Stomach (tissue), 9 donors: Measurements from ENCODE around the gene C1orf159. TPM values are rescaled to one million over a fixed set of nuclear protein-coding genes. Genes with fewer than 3 reads are reported as not detected.

Experiments used
- DNase-seq, 2 donors: peaks; one replicate each; pipeline versions ENCODE4 v3.0.0 to v3.0.0-alpha.2; 2013 to 2019
- H3K27ac ChIP-seq, 5 donors: fragments of 200-600 bp in 4 of 5; sonication (generic) in 4 of 5; one replicate each; pipeline ENCODE4 v1.5.1; 2013 to 2019; ENCODE audit warnings: mild to moderate bottlenecking in 1 of 5, moderate library complexity in 1 of 5
- H3K27me3 ChIP-seq, 3 donors: fragments of 200-600 bp; sonication (generic); one replicate each; pipeline ENCODE4 v1.5.1; 2017 to 2019; ENCODE audit warnings: mixed run types in 1 of 3
- H3K36me3 ChIP-seq, 4 donors: fragments of 200-600 bp; sonication (generic); 1 replicate in 3 of 4; 2 replicates in 1 of 4; pipeline ENCODE4 v1.5.1; 2016 to 2019
- H3K4me1 ChIP-seq, 4 donors: fragments of 200-600 bp; sonication (generic); one replicate each; pipeline ENCODE4 v1.5.1; 2016 to 2019
- H3K4me3 ChIP-seq, 4 donors: fragments of 200-600 bp; sonication (generic) in 3 of 4; one replicate each; pipeline ENCODE4 v1.5.1; 2016 to 2019; ENCODE audit warnings: mild to moderate bottlenecking in 1 of 4
- H3K9me3 ChIP-seq, 4 donors: fragments of 200-600 bp; sonication (generic); one replicate each; pipeline ENCODE4 v1.5.1; 2016 to 2019
- CTCF ChIP-seq, 7 experiments: fragments of 450-650 bp in 4 of 7; fragments of 200-600 bp in 3 of 7; sonication (generic) in 3 of 7; IDR thresholded peaks; one replicate each; pipeline ENCODE4 v1.5.1; 2016 to 2019; ENCODE audit warnings: antibody characterized with exemption in 7 of 7, control low read depth in 2 of 7, mild to moderate bottlenecking in 1 of 7
- EP300 ChIP-seq: sonication (generic); formaldehyde crosslinking; IDR thresholded peaks from one replicate; pipeline ENCODE4 v1.6.1; 2017; ENCODE audit warnings: antibody characterized with exemption
- POLR2A ChIP-seq, 4 donors: fragments of 450-650 bp; IDR thresholded peaks; one replicate each; pipeline ENCODE4 v1.6.1; 2016; ENCODE audit warnings: antibody characterized with exemption in 4 of 4, control low read depth in 2 of 4, mild to moderate bottlenecking in 1 of 4, moderate library complexity in 1 of 4
- POLR2AphosphoS5 ChIP-seq, 3 donors: sonication (generic); formaldehyde crosslinking; IDR thresholded peaks; one replicate each; pipeline ENCODE4 v1.6.1; 2016; ENCODE audit warnings: antibody characterized with exemption in 3 of 3
- WGBS, 5 donors: extraction: QIAGEN DNeasy Blood & Tissue Kit in 3 of 5; methylation state at CpG; one replicate each; pipeline versions ENCODE4 v1.1.5 to v1.1.7; 2013 to 2018; 5-methylcytosine and 5-hydroxymethylcytosine counted together
- intact Hi-C: fragments of 100-400 bp; cut with DNase I; formaldehyde crosslinking; loops from one replicate; pipeline ENCODE4 v1.15.1; 2023; ENCODE audit warnings: low total_unique reads
- polyA plus RNA-seq, 3 donors: library from polyadenylated mRNA; stranded (reverse); fragments of 200-250 nt; gene quantifications; one replicate each; pipeline ENCODE4 v1.2.3, GENCODE V29; 2013
- total RNA-seq, 5 donors: library from RNA; depleted of rRNA; stranded (reverse); fragments of >200 nt; gene quantifications; one replicate each; pipeline versions ENCODE4 v1.1.0 to v1.2.3, GENCODE V29; 2014 to 2016
- donor health status: healthy with polysubstance abuse.
- donor health status: Bipolar disorder and iron deficiency.
- donor health status: healthy.

The C1orf159 gene
- total and polyA plus RNA-seq, 8 donors: 10.2 to 67.0 (median 18.5) TPM

- no peak overlapping the region for H3K4me3 ChIP-seq
- H3K4me1 ChIP-seq: peaks cover 22 to 25% (median 24%) of the 10 kb centered on the region in 4 donors
- peaks cover 11 to 46% (median 35%) of the 10 kb centered on the region in 3 donors for H3K27me3 ChIP-seq
- intact Hi-C loops: no loop called here
- H3K36me3 ChIP-seq: peaks cover 6 to 47% (median 40%) of the 10 kb centered on the region in 4 donors
- DNase-seq: no peak
- 85 to 90% (median 86%) methylated on average over 44 to 50 of the region's 50 CpGs for WGBS, 5 donors
- TF ChIP-seq EP300 (no peak), CTCF (IDR thresholded peaks at IDR 0.05) (no peak), POLR2AphosphoS5 (IDR thresholded peaks at IDR 0.05) (no peak), POLR2A (IDR thresholded peaks at IDR 0.05) (no peak)
- H3K27ac ChIP-seq: no peak overlapping the region
- H3K9me3 ChIP-seq: no peaks in the 10 kb centered on the region
These were observed 59.8 kb downstream of the C1orf159 start for GRCh38 chr1:1055841-1056736.

- 88 to 92% (median 91%) methylated on average over 18 to 23 of the region's 23 CpGs for WGBS, 5 donors
- intact Hi-C loops: loop anchor here (5.0 kb wide), 1 partner anchor 78 kb away; no protein-coding TSS in a partner anchor
These were observed 60.9 kb downstream of the C1orf159 start for GRCh38 chr1:1054971-1055370.

GRCh38 chr1:1054099-1054700, 61.7 kb downstream of the C1orf159 start:
- no peak for TF ChIP-seq POLR2A (IDR thresholded peaks at IDR 0.05)
- TF ChIP-seq EP300: no peak
- TF ChIP-seq CTCF (IDR thresholded peaks at IDR 0.05): no peak
- TF ChIP-seq POLR2AphosphoS5 (IDR thresholded peaks at IDR 0.05): no peak
- peaks cover 6 to 66% (median 58%) of the 10 kb centered on the region in 4 donors for H3K36me3 ChIP-seq

More at GRCh38 chr1:1054971-1055370, 60.9 kb downstream of the C1orf159 start:
- Histone ChIP-seq H3K27me3 (peaks cover 8 to 35% (median 24%) of the 10 kb centered on the region in 3 donors), H3K36me3 (peaks cover 6 to 58% (median 51%) of the 10 kb centered on the region in 4 donors), H3K27ac (no peak overlapping the region), H3K4me3 (no peak overlapping the region), H3K9me3 (no peaks in the 10 kb centered on the region), H3K4me1 (peaks cover 18 to 22% (median 21%) of the 10 kb centered on the region in 4 donors)
- TF ChIP-seq CTCF (IDR thresholded peaks at IDR 0.05) (no peak), EP300 (no peak), POLR2AphosphoS5 (IDR thresholded peaks at IDR 0.05) (no peak), POLR2A (IDR thresholded peaks at IDR 0.05) (no peak)
- no peak for DNase-seq

GRCh38 chr1:1053682-1054081, 62.2 kb downstream of the C1orf159 start:
- no peak for DNase-seq
- Histone ChIP-seq H3K27ac (no peak overlapping the region), H3K9me3 (no peaks in the 10 kb centered on the region), H3K36me3 (peaks cover 6 to 71% (median 59%) of the 10 kb centered on the region in 4 donors), H3K27me3 (peaks cover 6 to 22% (median 11%) of the 10 kb centered on the region in 3 donors), H3K4me1 (peaks cover 5 to 9% (median 8%) of the 10 kb centered on the region in 4 donors), H3K4me3 (no peak overlapping the region)
- intact Hi-C loops: loop anchor here (5.0 kb wide), 1 partner anchor 76 kb away; no protein-coding TSS in a partner anchor
- no peak for TF ChIP-seq CTCF (IDR thresholded peaks at IDR 0.05)
- no peak for TF ChIP-seq EP300
- TF ChIP-seq POLR2A (IDR thresholded peaks at IDR 0.05): no peak
- no peak for TF ChIP-seq POLR2AphosphoS5 (IDR thresholded peaks at IDR 0.05)
- WGBS, 5 donors: 91 to 94% (median 93%) methylated on average over 11 to 18 of the region's 18 CpGs

More at GRCh38 chr1:1054099-1054700, 61.7 kb downstream of the C1orf159 start:
- WGBS, 5 donors: 93 to 97% (median 95%) methylated on average over 8 to 18 of the region's 18 CpGs
- no peak for DNase-seq
- Histone ChIP-seq H3K27me3 (peaks cover 8 to 28% (median 16%) of the 10 kb centered on the region in 3 donors), H3K27ac (no peak overlapping the region), H3K9me3 (no peaks in the 10 kb centered on the region), H3K4me1 (peaks cover 10 to 14% (median 13%) of the 10 kb centered on the region in 4 donors), H3K4me3 (no peak overlapping the region)
- intact Hi-C loops: loop anchor here (5.0 kb wide), 1 partner anchor 77 kb away; no protein-coding TSS in a partner anchor
